ENCODE results near the gene PER2. TPM values are rescaled to one million over a fixed set of nuclear protein-coding genes. Genes with fewer than 3 reads are reported as not detected.

PER2 gene
- total and polyA plus RNA-seq, 2 donors (not counting 1 experiment from before 2014, with no cell fraction given), result 3.2 to 12.6 TPM

DNA sequence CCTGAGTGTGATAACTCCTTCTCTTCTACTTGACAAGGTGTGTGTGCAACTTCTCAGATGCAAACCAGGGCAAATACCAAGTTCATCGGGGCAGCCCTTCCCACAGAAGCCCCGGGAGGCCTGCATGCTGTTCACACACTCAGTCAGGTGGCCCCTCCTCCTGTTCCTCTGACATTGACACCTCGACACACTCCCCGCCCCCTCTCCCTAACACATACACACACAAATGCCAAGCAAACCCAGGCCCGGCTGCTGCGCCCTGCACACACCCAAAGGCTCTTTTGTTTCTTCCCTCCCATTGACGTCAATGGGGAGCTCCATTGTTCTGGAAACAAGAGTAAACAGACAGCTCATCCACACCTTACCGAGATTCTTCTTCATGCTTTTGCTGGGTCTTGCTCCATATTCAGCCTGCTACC, 1.7 kb upstream of the PER2 start:
- DNase-seq, result no peak
- 58% methylated on average over 7 of the region's 8 CpGs for WGBS (ENCODE audit: insufficient coverage)
- Histone ChIP-seq H3K27ac (ENCODE audit: low read length in 2 of 2) (no peak overlapping the region), H4K20me1 (ENCODE audit: control insufficient read depth, insufficient read depth, low read length, poor library complexity, severe bottlenecking) (peaks cover 11% of the 10 kb centered on the region), H3K9me3 (ENCODE audit: control extremely low read depth in 1 of 3, control insufficient read depth in 2 of 3, insufficient read depth in 1 of 3, low read length in 2 of 3) (no peaks in the 10 kb centered on the region), H3K4me2 (replicated peaks; ENCODE audit: low read depth, low read length, poor library complexity, severe bottlenecking) (peak overlapping the region; percentile 90), H2AFZ (ENCODE audit: insufficient read depth, low read depth, low read length, poor library complexity, severe bottlenecking) (peak overlapping the region; percentile 92), H3K27me3 (replicated peaks in 1 of 4; ENCODE audit: control extremely low read depth in 1 of 4, control insufficient read depth in 3 of 4, insufficient read depth in 4 of 4, low read length in 3 of 4) (peaks cover 0 to 2% (median 0%) of the 10 kb centered on the region in 4 experiments), H3K79me2 (ENCODE audit: control insufficient read depth, insufficient read depth, low read length) (peaks cover 32% of the 10 kb centered on the region), H3K4me3 (ENCODE audit: control extremely low read depth in 1 of 5, extremely low read depth in 1 of 5, insufficient read depth in 1 of 5, low read depth in 2 of 5, low read length in 4 of 5) (no peak overlapping the region), H3K9ac (ENCODE audit: low read length) (no peak overlapping the region), H3K36me3 (replicated peaks in 1 of 2; ENCODE audit: control extremely low read depth in 1 of 2, control insufficient read depth in 1 of 2, extremely low read depth in 1 of 2, insufficient read depth in 2 of 2, low read length in 1 of 2) (no peaks in the 10 kb centered on the region), H3K4me1 (ENCODE audit: control insufficient read depth in 2 of 2, insufficient read depth in 2 of 2, low read length in 2 of 2) (peaks cover 17 to 26% of the 10 kb centered on the region in 2 donors)
- peaks cover 34% of the 10 kb centered on the region for H3K4me1 Mint-ChIP-seq
- peak overlapping the region; percentile 98 for H3K27ac Mint-ChIP-seq
- POLR2A ChIA-PET, result no interaction called here
- peak overlapping the region; percentile 97 for H3K4me3 Mint-ChIP-seq
- no peak for ATAC-seq (ENCODE audit: low read depth)
- intact Hi-C loops (cut with micrococcal nuclease), result no loop called here
- no peaks in the 10 kb centered on the region for H3K27me3 Mint-ChIP-seq
- TF ChIP-seq, protein P1, sequence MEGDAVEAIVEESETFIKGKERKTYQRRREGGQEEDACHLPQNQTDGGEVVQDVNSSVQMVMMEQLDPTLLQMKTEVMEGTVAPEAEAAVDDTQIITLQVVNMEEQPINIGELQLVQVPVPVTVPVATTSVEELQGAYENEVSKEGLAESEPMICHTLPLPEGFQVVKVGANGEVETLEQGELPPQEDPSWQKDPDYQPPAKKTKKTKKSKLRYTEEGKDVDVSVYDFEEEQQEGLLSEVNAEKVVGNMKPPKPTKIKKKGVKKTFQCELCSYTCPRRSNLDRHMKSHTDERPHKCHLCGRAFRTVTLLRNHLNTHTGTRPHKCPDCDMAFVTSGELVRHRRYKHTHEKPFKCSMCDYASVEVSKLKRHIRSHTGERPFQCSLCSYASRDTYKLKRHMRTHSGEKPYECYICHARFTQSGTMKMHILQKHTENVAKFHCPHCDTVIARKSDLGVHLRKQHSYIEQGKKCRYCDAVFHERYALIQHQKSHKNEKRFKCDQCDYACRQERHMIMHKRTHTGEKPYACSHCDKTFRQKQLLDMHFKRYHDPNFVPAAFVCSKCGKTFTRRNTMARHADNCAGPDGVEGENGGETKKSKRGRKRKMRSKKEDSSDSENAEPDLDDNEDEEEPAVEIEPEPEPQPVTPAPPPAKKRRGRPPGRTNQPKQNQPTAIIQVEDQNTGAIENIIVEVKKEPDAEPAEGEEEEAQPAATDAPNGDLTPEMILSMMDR (IDR thresholded peaks at IDR 0.05), result no peak
- no peaks in the 10 kb centered on the region for H3K9me3 Mint-ChIP-seq (ENCODE audit: insufficient read depth)
- CTCF ChIA-PET, result no interaction called here

DNA sequence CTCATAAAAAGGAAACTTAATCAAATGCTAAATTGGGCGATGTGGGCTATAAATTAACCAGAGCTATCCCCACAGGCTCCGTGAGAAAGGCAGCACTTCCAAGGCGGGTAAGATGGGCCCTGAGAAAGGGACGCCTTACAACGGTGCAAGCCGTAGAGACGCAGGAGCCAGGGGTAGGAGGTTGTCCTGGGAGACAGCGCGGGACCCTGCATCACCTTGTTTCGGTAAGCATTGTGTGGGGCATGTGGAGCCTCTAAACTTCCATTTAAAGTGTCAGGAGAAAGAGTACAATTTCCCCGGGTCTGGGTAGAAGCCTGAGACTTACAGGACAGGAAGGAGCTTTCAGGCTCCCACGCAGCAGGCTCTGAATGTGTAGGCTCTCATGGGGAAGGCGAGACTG, 1.2 kb upstream of the PER2 start:
- TF ChIP-seq, protein P1 (IDR thresholded peaks at IDR 0.05), result no peak
- TF ChIP-seq EZH2 (IDR thresholded peaks at IDR 0.05; ENCODE audit: borderline replicate concordance, insufficient read depth, low read depth, low read length, poor library complexity, severe bottlenecking), result no peak
- Histone ChIP-seq H3K4me2 (replicated peaks; ENCODE audit: low read depth, low read length, poor library complexity, severe bottlenecking) (peak overlapping the region; percentile 90), H3K4me3 (ENCODE audit: control extremely low read depth in 1 of 5, extremely low read depth in 1 of 5, insufficient read depth in 1 of 5, low read depth in 2 of 5, low read length in 4 of 5) (peak overlapping the region; percentile 51 to 89 (median 87)), H3K9me3 (ENCODE audit: control extremely low read depth in 1 of 3, control insufficient read depth in 2 of 3, insufficient read depth in 1 of 3, low read length in 2 of 3) (no peaks in the 10 kb centered on the region), H3K4me1 (ENCODE audit: control insufficient read depth in 2 of 2, insufficient read depth in 2 of 2, low read length in 2 of 2) (peaks cover 17 to 26% of the 10 kb centered on the region in 2 donors), H3K9ac (ENCODE audit: low read length) (peak overlapping the region; percentile 84), H3K79me2 (ENCODE audit: control insufficient read depth, insufficient read depth, low read length) (peaks cover 36% of the 10 kb centered on the region), H3K27me3 (replicated peaks in 1 of 4; ENCODE audit: control extremely low read depth in 1 of 4, control insufficient read depth in 3 of 4, insufficient read depth in 4 of 4, low read length in 3 of 4) (peaks cover 0 to 2% (median 0%) of the 10 kb centered on the region in 4 experiments), H2AFZ (ENCODE audit: insufficient read depth, low read depth, low read length, poor library complexity, severe bottlenecking) (peak overlapping the region; percentile 92), H3K27ac (ENCODE audit: low read length in 2 of 2) (peak overlapping the region; percentile 76 to 93), H4K20me1 (ENCODE audit: control insufficient read depth, insufficient read depth, low read length, poor library complexity, severe bottlenecking) (peaks cover 11% of the 10 kb centered on the region), H3K36me3 (replicated peaks in 1 of 2; ENCODE audit: control extremely low read depth in 1 of 2, control insufficient read depth in 1 of 2, extremely low read depth in 1 of 2, insufficient read depth in 2 of 2, low read length in 1 of 2) (no peaks in the 10 kb centered on the region)
- 49% methylated on average over 12 of the region's 13 CpGs for WGBS (ENCODE audit: insufficient coverage)
- no peaks in the 10 kb centered on the region for H3K27me3 Mint-ChIP-seq
- intact Hi-C loops (cut with micrococcal nuclease), result loop anchor here (1.0 to 10.0 kb wide), 6 partner anchors 31 to 615 kb away; partner anchors contain the start of genes HES6, ILKAP and TRAF3IP1
- peak; percentile 32 for DNase-seq
- H3K9me3 Mint-ChIP-seq (ENCODE audit: insufficient read depth), result no peaks in the 10 kb centered on the region
- ChIA-PET POLR2A (interaction anchor here (0.6 kb wide), 1 partner anchor 30 kb away, joined by 5 read pairs; no protein-coding TSS in a partner anchor), CTCF (interaction anchor here (1.1 kb wide), 1 partner anchor 26 kb away, joined by 8 read pairs; no protein-coding TSS in a partner anchor)
- H3K4me1 Mint-ChIP-seq, result peaks cover 36% of the 10 kb centered on the region
- H3K27ac Mint-ChIP-seq, result peak overlapping the region; percentile 98
- peak overlapping the region; percentile 97 for H3K4me3 Mint-ChIP-seq
- no peak for ATAC-seq (ENCODE audit: low read depth)

Data from B cell (primary cell).